CD4-positive, alpha-beta T cell (primary cell): ENCODE results near the gene DCP1B. TPM values are rescaled to one million over a fixed set of nuclear protein-coding genes. Genes with fewer than 3 reads are reported as not detected.

Experiments used
- ATAC-seq: fragments of 200-7000 bp; cut with Tn5 transposase; one replicate; pipeline ENCODE4 v1.10.0; 2022; ENCODE audit warnings: mild to moderate bottlenecking; ENCODE audit not compliant: poor library complexity
- CTCF ChIA-PET: fragments of 350-600 bp; sonication (Branson Sonifier 250); formaldehyde crosslinking; loops from one replicate; lab custom pipeline; 2021; ENCODE audit warnings: antibody characterized with exemption, inconsistent platforms; lab: Charles Lee
- POLR2A ChIA-PET: fragments of 350-600 bp; sonication (Branson Sonifier 250); formaldehyde crosslinking; loops from one replicate; lab custom pipeline; 2021; ENCODE audit warnings: antibody characterized with exemption, inconsistent platforms; lab: Charles Lee
- DNase-seq, 14 experiments: peaks; one replicate each; pipeline ENCODE4 v3.0.0-alpha.2; 2013 to 2020; ENCODE audit warnings: mixed read lengths in 2 of 14
- H3K27ac ChIP-seq, 2 donors: one replicate each; pipeline versions ENCODE4 v1.5.1 to v1.7.0; 2013; ENCODE audit warnings: low read length in 2 of 2, low read depth in 1 of 2, mild to moderate bottlenecking in 1 of 2
- H3K27me3 ChIP-seq, 2 experiments: 1 replicate in 1 of 2; 2 replicates in 1 of 2; pipeline versions ENCODE4 v1.6.1 to v1.7.0; 2013; ENCODE audit warnings: low read length in 2 of 2, control low read depth in 1 of 2, mild to moderate bottlenecking in 1 of 2, moderate library complexity in 1 of 2; ENCODE audit not compliant: insufficient read depth in 2 of 2, control insufficient read depth in 1 of 2
- H3K36me3 ChIP-seq: one replicate; pipeline ENCODE4 v1.6.1; 2013; ENCODE audit warnings: low read length, control low read depth; ENCODE audit not compliant: insufficient read depth
- H3K4me1 ChIP-seq: one replicate; pipeline ENCODE4 v1.6.1; 2013; ENCODE audit warnings: low read length, control low read depth; ENCODE audit not compliant: insufficient read depth
- H3K4me3 ChIP-seq: one replicate; pipeline ENCODE4 v1.5.1; 2013; ENCODE audit warnings: mild to moderate bottlenecking, low read length, moderate library complexity
- H3K9me3 ChIP-seq, 2 experiments: 1 replicate in 1 of 2; 2 replicates in 1 of 2; pipeline versions ENCODE4 v1.6.1 to v1.7.0; 2013; ENCODE audit warnings: low read length in 2 of 2, mild to moderate bottlenecking in 2 of 2, control low read depth in 1 of 2, moderate library complexity in 1 of 2; ENCODE audit not compliant: control insufficient read depth in 1 of 2, insufficient read depth in 1 of 2
- H3K27ac Mint-ChIP-seq: one replicate; pipeline ENCODE4 v1.8.0; 2020; ENCODE audit warnings: mixed read lengths
- H3K27me3 Mint-ChIP-seq: one replicate; pipeline ENCODE4 v1.8.0; 2021; ENCODE audit warnings: mixed read lengths
- H3K36me3 Mint-ChIP-seq: one replicate; pipeline ENCODE4 v1.8.0; 2021; ENCODE audit warnings: low read depth, mixed read lengths
- H3K4me1 Mint-ChIP-seq: one replicate; pipeline ENCODE4 v1.8.0; 2021; ENCODE audit warnings: low read depth, mixed read lengths
- H3K4me3 Mint-ChIP-seq: one replicate; pipeline ENCODE4 v1.8.0; 2020; ENCODE audit warnings: mild to moderate bottlenecking, mixed read lengths
- H3K9me3 Mint-ChIP-seq: one replicate; pipeline ENCODE4 v1.8.0; 2020; ENCODE audit warnings: mixed read lengths
- CTCF ChIP-seq: fragments of 200-600 bp; IDR thresholded peaks from one replicate; pipeline ENCODE4 v1.8.0; 2022; ENCODE audit warnings: antibody characterized with exemption, mild to moderate bottlenecking
- intact Hi-C, 2 experiments: fragments of 100-400 bp; cut with DNase I in 1 of 2; cut with micrococcal nuclease in 1 of 2; formaldehyde crosslinking; loops; one replicate each; pipeline versions ENCODE4 v1.15.1 to v1.9.0; 2023 to 2025; cut with DNase I, micrococcal nuclease
- total RNA-seq, 174 experiments: library from RNA in 2 of 174; stranded (reverse) in 2 of 174; gene quantifications; one replicate each; pipeline ENCODE4 v1.2.3 and lab custom pipeline; 2021 to 2026

Gene DCP1B
- total RNA-seq, 2 experiments from 2014 or later = 4.3 to 4.6 TPM

GRCh38 chr12:1989111-1989510 lies 15.1 kb downstream of the DCP1B start:
- Histone ChIP-seq H3K27ac (no peak overlapping the region), H3K36me3 (peaks cover 53% of the 10 kb centered on the region), H3K4me1 (peaks cover 3% of the 10 kb centered on the region), H3K4me3 (no peak overlapping the region), H3K9me3 (peaks cover 5 to 15% of the 10 kb centered on the region in 2 experiments), H3K27me3 (no peaks in the 10 kb centered on the region)
- ChIA-PET POLR2A (no interaction called here), CTCF (no interaction called here)
- H3K4me3 Mint-ChIP-seq = no peak overlapping the region
- peaks cover 9% of the 10 kb centered on the region for H3K9me3 Mint-ChIP-seq
- DNase-seq (no peak), ATAC-seq (no peak)
- no peak overlapping the region for H3K27ac Mint-ChIP-seq
- no peak for TF ChIP-seq CTCF
- peaks cover 92% of the 10 kb centered on the region for H3K36me3 Mint-ChIP-seq
- H3K27me3 Mint-ChIP-seq = no peaks in the 10 kb centered on the region
- H3K4me1 Mint-ChIP-seq = peaks cover 19% of the 10 kb centered on the region
- intact Hi-C loops = no loop called here

- peaks cover 9% of the 10 kb centered on the region for H3K9me3 Mint-ChIP-seq
- H3K27ac ChIP-seq = no peak overlapping the region
- H3K4me1 ChIP-seq = no peaks in the 10 kb centered on the region
- no peak overlapping the region for H3K4me3 Mint-ChIP-seq
- intact Hi-C loops = no loop called here
- no peaks in the 10 kb centered on the region for H3K27me3 Mint-ChIP-seq
- CTCF ChIA-PET = interaction anchor here (0.7 to 1.1 kb wide), 2 partner anchors 53 to 830 kb away, joined by 4 read pairs; no protein-coding TSS in a partner anchor
- H3K4me1 Mint-ChIP-seq = no peaks in the 10 kb centered on the region
- H3K4me3 ChIP-seq = no peak overlapping the region
- no peaks in the 10 kb centered on the region for H3K27me3 ChIP-seq
- H3K27ac Mint-ChIP-seq = no peak overlapping the region
- H3K36me3 Mint-ChIP-seq = peaks cover 67% of the 10 kb centered on the region
- no peak for DNase-seq
- POLR2A ChIA-PET = no interaction called here
- H3K9me3 ChIP-seq = peaks cover 5 to 15% of the 10 kb centered on the region in 2 experiments
- ATAC-seq = no peak
- TF ChIP-seq CTCF = no peak
- H3K36me3 ChIP-seq = peaks cover 26% of the 10 kb centered on the region
Measured at GRCh38 chr12:1984759-1985158, 19.5 kb downstream of the DCP1B start.

- Mint-ChIP-seq H3K36me3 (peaks cover 28% of the 10 kb centered on the region), H3K4me3 (no peak overlapping the region), H3K27me3 (no peaks in the 10 kb centered on the region), H3K4me1 (no peaks in the 10 kb centered on the region), H3K27ac (no peak overlapping the region), H3K9me3 (peaks cover 9% of the 10 kb centered on the region)
- H3K27me3 ChIP-seq = no peaks in the 10 kb centered on the region
- no peaks in the 10 kb centered on the region for H3K4me1 ChIP-seq
- DNase-seq (no peak), ATAC-seq (no peak)
- H3K4me3 ChIP-seq = no peak overlapping the region
- no peak overlapping the region for H3K27ac ChIP-seq
- TF ChIP-seq CTCF = no peak
- intact Hi-C loops = no loop called here
- ChIA-PET CTCF (no interaction called here), POLR2A (no interaction called here)
- H3K9me3 ChIP-seq = peaks cover 0 to 5% of the 10 kb centered on the region in 2 experiments
- no peaks in the 10 kb centered on the region for H3K36me3 ChIP-seq
Measured at GRCh38 chr12:1980282-1980681, 24.0 kb downstream of the DCP1B start.
